ENCODE measurements around the gene TMEM45A.

GRCh38 chr3:100448079-100448478 is 44.3 kb upstream of the TMEM45A start:
- TF ChIP-seq CTCF (IDR thresholded peaks at IDR 0.05) (no peak), POLR2A (IDR thresholded peaks at IDR 0.05) (no peak)
